GM18508 (cell line): Measurements from ENCODE around the gene SEL1L3.
"Not testable (repeated sequence)": the region's sequence is repeated elsewhere in the genome, so short reads cannot be mapped to it uniquely, and the experiment has no call there.

Source experiments
- ATAC-seq: cut with Tn5 transposase; IDR thresholded peaks from one replicate; pipeline ENCODE4 v1.9.1; 2021; ENCODE audit warnings: moderate number of reproducible peaks; ENCODE audit not compliant: insufficient read depth, unreplicated experiment

Gene SEL1L3

DNA sequence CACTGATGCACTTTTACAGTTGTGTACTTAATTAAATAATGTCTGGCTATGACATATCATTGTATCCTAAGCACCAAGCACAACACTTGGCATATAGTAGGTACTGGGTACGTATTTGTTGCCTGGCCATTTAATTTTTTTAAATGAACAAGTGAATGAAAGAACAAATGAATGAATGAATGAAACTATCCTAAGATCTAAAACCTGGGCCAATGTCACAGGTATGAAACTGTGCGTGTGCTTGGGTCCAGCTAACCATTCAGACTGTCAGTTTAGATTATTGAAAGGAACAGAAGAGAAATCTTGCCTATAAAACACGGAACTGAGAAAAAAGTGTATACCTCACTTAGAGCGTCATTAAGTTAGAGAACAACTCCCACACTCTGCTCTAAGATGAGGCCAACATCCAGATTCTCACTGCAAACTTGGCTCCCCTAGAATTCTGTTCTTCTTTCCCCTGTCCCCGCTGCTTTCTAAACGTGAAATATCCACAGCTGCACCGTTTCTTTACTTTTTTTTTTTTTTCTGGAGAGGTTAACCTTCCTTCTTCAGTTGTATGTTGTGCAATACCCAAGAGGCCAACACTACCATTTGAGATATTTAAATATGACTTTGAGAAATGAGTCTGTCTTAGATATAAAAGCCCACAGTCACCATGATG is 17.3 kb upstream of the SEL1L3 start:
- peak; percentile 46 for ATAC-seq

DNA sequence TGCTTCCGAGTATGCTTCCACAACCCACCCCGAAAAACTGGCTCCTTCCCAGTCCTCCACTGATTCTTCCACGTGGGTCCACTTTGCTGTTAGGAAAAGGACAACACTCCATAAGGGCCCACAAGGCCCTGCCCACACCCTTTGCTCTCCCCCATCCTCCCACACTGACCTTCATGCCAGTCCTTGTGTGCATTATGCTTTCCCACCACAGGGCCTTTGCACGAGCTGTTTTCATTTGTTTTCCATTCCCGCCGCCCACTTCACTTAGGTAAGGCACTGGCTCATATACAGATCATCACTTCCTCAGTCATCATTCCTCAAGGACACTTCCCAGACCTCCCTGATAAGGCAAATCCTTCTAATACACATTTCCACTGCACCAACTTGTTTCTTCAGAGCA is 16.8 kb upstream of the SEL1L3 start:
- ATAC-seq, result no peak

DNA sequence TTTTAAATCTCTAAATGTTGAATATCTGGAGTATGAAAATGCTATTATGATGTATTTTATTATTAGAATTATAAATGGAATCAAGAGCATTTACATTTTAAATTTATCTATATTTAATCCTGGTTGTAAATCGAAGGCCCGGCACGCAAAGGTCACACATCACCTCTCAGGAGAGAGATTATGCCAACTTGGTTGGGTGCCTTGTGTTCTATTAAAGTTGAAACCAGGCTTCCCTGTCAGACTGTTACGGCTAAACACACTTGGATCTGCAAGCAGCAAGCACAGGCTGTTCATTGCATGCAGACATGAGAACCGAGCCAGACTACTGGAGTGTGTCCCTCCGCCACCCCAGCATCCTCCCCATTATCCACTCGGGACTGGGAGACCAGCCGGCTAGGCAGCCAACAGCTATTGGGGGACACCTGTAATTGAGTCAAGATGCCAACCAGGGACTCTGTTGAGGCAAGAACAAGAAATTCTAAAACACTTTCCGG is 16.4 kb upstream of the SEL1L3 start:
- ATAC-seq, result no peak

DNA sequence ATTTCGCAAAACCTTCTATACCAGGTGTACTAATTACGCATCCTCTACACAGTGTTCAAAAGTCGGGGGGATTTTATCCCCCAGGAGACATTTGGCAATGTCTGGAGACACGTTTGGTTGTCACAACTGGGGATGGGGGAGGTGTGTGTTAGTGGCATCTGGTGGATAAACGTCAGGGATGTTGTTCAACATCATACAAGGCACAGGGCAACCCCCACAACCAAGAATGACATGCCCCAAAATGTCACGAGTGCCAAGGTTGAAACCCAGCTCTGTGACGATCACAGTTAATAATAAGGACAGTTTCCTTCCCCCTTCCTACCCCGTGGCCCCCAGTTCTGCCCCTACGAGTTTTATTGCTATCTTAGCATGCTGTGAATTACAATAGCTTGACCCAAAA is 15.9 kb upstream of the SEL1L3 start:
- ATAC-seq, result no peak

DNA sequence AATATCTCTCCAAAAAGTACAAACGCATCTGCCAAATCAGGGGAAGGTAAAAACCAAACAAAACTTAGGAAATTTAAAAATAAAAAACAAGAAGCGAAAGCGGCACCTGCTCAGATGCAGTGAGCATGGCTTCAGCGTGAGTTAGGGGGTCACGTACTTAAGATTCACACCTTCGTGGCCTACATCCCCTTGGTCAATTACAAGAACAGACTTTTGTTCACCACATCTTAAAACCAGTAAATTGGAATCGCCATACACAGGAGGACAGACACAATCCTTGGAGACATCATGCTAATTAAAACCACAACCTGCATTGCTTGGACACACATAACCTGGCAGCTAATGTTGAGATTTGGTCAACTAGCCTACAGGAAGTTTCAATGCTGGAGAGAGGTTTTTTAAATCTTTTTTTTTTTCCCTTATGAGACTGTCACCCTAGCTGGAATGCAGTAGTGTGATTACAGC is 12.5 kb upstream of the SEL1L3 start:
- no peak for ATAC-seq

DNA sequence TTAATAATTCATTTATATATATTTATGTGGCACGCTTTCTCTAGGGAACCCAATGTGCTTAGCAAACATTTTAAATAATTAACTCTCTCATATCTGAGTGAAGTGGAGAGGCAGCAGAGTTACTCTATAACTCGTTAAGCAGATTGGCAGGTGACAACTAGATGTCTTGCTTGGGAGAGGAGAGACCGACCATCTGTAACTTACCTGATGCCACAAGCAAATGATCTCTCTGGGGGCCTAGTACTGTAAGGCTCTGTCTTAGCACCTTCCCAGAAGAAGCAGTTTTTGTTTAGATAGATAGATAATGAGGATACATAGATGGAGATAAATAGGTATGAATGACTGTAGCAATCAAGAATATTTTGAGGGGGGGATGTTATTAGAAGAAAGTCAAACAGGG is 11.9 kb upstream of the SEL1L3 start:
- peak; percentile 41 for ATAC-seq

DNA sequence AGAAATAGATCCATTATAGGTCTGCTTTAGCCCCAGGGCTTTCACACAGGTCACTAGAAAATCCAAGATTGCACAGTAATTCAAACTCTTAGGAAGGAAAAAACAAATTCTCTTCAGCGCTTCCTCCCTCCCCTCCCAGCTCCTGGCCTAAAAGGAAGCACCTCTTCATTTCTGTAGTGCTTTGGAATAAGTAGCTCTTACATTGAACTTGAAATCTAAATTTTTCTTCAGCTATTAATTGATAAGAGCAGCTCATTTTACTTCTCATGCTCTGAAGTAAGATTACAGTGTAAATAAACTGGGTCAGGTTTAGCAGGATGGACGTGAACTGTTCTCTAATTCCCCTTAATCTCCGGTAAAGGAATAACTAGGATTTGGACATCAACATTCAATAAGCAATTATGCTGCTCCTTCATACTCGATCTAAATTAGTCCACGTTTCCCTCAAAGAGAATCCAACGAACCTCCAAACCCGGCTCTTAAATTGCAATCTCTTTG is 10.9 kb upstream of the SEL1L3 start:
- no peak for ATAC-seq

DNA sequence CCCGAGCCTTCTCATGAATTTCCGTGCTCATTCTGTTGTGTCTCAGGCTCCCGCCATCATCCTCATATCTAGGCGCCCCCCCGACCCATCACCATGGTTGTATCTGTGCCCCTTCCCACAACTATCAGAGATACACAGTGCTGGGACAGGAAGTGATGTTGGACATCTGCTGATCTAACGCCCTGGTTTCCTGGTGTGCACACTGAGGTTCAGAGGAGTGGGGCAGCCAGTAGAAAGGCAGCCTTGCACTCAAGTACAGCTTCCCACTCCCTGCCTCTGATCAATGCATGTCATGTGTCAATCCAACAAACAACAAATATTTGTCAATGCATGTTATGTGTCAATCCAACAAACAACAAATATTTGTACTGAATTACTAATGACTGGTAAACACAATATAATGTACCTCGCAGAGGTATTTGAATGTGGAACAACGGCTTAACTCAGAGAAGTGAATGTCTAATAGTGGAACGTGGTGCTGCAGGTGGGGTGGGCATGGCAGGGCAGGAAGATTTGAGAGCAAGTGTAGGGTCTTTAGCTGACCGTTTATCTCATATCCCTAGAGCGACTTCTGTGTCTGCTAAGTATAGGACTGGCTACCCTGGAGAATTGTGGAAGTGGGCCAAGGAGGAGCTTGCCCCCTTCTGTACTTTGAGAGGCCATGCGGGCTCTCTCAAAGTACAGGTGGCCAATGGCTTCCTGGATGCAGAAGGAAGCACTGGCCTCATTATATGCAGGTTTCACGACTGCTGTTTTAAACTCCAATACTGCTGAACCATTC is 10.3 kb upstream of the SEL1L3 start:
- ATAC-seq, result no peak

DNA sequence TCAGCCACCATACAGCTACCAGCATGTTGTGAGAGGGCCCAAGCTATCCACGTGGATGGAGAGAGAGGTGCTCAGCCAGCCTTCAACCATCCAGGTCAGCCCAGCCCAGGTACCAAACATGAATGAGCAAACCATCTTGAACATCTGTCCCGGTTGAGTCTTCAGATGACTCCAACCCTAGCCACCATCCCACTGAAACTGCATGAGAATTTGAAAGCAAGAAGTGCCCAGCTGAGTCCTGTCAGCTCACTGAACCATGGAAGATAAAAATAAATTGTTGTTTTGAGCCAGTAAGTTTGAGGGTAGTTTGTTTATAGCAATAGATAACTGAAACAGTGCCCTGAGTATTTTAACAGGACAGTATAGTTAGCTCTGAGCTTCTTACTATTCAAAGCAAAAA is 7.3 kb upstream of the SEL1L3 start:
- no peak for ATAC-seq

DNA sequence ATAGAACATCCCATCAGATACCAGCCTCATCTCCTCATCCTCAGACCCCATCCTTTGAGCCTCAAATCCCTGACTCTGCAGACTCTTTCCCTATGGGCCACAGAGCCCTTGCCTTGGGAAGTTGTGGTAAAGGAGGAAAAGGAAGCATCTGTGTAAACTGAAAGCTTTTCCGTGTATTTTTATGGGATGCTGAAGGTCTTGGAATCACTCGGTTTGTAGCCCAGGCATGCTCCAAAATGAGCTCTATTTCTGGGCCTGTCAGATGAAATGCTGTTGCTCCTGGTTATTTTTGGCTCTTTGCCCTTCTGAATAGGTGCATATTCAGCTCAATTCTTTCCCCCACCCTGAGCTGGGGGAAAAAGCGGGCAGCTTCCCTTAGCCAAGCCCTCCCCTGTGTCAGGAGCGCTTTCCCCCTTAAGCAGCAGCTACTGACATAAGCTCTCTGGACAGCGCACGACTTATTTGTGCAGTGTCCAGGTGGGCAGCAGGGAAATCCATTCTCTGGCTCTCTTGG is 5.0 kb upstream of the SEL1L3 start:
- ATAC-seq, result no peak

DNA sequence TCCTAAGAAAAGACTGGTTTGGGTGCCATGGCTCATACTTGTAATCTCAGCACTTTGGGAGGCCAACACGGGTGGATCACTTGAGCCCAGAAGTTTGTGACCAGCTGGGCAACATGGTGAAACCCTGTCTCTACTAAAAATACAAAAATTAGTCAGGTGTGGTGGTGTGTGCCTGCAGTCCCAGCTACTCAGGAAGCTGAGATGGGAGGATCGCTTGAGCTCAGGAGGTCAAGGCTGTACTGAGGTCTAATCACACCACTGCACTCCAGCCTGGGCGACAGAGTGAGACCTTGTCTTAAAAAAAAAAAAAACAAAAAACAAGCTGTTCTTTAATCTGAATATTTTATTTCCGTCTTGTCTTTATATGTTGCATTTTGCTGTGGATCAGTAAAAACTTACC is 3.6 kb upstream of the SEL1L3 start:
- ATAC-seq, result not testable (repeated sequence)

DNA sequence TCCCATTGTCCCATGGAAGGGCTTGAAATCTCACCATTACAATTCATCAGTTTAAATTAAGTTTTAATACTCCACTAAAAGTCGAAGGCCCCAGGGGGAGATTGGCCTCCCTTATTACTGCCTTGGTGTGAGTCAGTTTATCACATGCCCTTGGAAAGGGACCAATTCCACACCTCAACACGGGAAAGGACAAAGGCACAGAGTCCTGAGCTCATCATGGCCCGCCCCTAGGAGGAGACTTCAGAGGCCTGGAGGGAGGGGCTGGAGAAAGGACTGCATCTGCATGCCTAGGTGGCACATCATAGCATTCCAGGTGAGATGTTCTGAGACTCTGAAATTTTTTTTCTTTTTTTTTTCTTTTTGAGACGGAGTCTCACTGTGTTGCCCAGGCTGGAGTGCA is 2.8 kb upstream of the SEL1L3 start:
- ATAC-seq, result no peak

DNA sequence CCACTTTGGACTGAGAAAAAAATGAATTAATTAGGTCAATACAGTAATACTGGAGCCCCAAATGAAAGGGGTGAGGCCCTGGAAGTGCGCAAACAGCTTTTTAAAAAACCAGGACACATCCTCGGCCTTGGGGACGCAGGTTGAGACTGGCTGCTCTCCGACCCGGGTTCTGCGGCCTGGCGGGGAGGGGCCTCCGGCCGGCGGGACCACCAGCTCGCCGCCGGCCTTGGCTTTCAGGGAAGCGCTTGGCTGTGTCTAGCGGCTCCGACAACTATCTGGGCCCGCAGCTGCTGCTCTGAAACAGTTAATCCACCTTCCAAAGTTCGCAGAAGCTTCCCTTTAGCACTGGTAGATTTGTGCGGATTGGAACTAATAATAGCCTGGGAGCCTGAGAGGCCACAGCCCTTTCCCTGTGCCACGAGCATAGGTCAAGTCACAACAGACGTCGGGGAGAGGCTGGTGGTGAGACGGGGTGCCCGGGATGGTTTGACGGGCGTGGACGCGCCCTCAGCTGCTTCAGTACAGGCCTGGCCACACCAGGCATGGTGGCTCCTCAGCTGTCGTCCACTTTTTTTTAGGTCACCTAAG is 1.1 kb upstream of the SEL1L3 start:
- ATAC-seq, result no peak

DNA sequence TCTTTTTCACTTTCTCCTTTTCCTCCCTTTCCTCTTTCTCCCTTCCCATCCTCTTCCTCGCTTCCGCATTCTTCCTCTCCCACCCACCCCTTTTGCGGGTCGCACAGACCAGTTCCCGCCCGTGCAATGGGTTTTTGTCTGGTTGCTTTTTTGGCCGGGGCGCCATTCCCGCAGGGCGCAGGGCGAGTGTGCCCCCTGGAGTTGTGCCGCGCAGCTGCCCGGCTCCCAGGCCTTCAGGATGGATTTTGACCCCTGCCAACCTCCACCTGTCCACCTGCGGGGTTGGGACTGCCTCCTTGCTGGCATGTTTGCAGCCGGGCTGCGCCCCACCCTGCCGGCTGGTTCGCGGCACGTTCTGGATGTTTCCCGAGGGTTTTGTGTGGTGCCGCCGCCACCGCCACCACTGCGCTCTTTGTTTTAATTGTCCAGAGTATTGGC is 578 bp upstream of the SEL1L3 start:
- ATAC-seq, result no peak

DNA sequence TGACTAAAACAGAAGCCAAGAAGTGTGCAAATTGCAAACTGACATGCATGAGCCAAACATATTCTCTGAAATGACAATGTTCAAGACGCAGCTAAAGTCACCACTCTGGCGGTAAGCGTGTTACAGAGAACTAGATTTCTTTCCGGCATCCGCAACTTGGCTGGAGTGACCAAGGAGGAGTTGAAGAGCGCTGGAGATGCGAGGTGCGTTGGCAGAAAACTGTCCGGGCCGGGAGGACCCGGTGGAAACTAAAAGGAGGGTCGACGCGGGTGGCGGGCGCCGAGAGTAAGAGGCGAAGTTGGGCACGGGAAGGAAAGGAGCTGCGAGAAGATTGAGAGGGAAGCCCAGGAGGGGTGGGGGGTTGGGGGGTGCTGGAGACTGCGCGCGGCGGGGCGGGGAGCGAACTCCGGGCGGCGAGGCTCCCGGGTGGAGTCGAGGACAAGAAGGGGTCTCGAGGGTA is 807 bp downstream of the SEL1L3 start:
- ATAC-seq, result no peak

DNA sequence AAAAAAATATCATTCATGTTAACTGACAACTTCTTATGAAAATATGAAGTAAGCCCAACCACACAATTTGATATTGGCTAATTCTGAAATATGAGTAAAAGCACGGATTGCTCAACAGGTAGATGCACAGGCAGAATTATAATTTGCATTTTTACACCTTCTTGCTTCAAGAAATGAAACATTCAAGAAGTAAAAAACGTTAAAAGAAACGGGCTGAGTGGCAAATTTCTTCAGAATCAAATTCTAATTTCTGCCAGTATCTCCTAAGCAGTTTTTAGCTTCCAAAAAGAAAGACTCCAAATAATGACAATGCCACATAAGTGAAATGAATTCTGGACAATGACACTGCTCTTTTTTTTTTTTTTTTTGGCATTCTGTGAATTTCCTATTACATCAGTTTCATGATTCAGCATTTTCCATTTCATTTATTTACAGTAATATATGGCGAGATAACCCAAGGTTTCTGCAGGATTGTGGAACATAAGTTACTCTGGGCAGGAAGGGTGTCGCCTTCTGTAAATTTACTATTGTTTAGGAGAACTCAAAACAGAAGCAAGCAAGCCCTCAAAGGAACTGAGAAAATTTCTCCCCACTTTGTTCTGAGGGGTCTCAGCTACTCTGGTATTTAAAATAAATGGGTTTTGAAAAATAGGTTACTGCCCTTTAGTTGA is 1.4 kb downstream of the SEL1L3 start:
- no peak for ATAC-seq

DNA sequence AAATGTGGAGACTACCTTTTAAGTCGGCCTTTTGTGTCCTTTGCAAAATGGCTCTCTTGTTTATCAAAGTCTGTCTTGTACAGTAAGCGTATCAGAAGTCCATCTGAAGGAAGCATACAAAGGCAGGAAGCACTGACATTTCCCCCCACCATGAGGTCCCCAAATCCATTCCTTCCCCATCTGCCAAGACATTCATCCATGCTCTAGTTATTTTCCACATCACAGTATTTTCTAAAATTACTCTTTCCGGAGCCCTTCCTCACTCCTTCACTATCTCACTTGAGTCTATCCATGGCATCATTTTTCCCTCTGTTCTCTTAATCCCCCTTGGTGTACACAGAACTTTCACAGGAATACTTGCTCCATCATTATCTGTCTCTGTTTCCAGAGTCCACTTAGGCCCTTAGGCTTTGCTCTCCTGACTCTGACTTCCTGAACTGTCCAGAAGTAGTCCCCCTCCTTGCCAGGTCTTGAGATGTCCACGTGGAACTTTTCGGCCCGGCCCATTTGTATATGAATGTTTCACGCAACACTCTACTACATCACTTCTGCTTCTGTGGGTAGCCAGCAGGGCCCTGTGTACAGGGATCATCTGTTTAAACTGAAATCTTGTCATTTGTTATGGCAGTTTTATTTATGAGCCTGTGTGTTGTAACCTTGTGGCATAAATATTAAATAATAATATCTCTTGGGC is 2.1 kb downstream of the SEL1L3 start:
- ATAC-seq, result no peak

DNA sequence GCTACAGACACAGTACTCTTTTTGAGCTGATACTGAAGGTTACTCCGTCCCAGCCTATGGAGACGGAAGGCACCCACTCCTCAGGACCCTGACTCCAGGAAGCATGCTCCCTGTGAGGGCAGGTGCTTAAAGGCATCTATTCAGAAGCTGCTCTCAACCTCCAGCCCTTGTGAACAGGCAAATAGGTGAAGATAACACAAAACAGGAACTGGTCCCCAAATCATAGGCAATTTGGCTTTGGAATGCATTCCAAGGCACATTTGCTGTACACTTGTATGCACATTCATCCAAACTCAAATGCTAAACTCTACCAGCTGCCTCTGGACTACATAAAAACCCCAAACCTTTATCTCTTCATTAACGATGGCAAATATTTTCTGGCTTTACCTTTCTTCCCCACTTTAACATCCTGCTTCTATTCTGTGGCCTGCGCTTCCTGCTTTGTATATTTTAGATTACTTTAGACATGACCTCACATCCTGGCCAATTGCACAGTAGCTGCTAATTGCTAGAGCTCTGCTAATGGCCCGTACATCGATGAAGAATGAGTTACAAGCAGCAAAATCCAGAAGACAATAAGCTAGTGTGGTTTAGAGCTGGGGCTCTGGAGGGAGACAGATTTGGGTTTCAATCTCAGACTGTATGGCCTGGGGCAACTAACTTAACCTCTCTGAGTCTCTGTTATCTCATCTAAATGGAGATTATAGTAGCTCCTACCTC is 3.2 kb downstream of the SEL1L3 start:
- ATAC-seq, result peak; percentile 36

DNA sequence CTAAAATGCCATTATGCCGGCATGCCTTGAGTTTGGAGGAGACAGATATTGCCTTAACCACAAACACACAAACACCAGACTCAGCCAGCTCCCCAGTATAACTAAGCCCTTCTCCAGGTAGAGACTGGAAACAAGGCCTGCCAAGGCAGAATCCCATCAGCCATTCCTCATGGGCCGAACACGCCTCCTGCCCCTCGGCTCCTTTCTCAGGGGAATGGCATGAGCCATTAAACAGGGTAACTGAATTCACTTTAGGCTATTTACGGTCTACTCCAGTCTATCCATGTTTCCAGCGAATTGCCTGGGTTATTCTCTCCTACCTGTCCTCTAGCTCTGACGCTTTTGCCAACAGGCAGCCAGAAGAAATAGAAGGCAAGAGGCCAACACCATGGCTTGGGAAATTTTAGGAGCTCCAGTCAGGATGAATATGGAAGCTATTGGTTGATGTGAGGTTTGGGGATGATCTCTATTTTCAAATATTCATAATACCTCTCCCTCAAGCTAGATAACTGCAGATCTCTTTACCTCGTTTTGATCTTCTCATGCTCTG is 4.9 kb downstream of the SEL1L3 start:
- no peak for ATAC-seq
